Measurements from ENCODE around the gene PDYN.

Gene PDYN

DNA sequence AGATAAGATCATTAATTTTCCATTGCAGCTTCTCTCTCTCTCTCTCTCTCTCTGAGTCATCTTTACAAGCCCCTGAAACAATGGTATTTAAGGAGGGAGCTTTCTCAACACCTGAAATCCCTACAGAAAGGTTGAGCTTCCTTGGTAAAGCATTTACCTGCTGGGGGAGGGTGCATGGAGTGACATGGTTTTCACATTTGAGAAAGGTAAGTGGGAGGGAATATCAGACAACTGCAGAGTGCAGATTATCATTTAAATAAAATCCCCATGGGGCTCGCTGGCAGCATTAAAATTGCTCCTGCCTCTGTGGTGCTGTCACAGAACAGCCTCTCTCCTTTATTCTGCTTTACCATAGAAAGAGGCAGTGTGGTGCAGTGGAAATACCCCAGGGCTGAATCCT, 10.3 kb upstream of the PDYN start:
- peak; percentile 5 for DNase-seq (ENCODE audit: low spot score)
- no peak overlapping the region for H3K27ac ChIP-seq
- no peak overlapping the region for H3K4me3 ChIP-seq
- no peak for TF ChIP-seq CTCF (IDR thresholded peaks at IDR 0.05)

DNA sequence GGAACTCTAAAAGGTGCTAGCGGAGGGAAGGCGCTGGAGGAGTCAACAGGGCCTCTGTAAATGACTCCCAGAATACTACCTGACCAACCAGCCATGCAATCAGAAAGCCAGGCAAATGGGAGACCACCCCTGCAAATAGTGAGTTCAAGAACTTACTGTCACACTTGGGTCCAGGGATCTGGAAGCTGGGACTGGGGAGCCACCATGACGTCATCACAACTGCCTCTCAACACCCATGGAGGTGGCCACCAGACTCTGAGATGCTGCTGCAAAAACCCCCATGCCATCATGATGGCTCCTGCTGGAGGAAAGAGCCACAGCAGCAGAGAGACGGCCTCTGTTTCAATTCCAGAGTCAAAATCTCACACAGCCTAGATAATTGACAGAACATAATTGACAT, 8.5 kb upstream of the PDYN start:
- Histone ChIP-seq H3K27ac (no peak overlapping the region), H3K4me3 (no peak overlapping the region)
- DNase-seq (ENCODE audit: low spot score): peak; percentile 56
- TF ChIP-seq CTCF (IDR thresholded peaks at IDR 0.05): no peak

DNA sequence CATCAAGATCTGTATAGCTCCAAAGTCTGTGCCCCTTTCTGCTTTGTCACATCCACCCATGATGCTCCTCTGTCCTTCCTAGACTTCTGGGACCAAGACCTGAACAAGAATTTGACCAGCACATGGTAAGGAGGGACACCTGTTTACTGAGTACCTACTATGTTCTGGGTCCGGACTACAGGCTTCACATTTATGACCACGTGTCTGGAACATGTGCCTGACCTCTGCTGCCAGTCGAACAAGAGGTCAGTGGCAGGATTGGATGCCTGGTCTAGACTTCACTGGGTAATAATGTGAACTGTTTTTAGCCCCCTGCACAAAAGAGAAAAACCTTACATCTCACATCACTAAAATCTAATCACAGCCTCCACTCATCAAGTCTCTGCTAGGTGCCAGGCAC, 7.3 kb upstream of the PDYN start:
- no peak for TF ChIP-seq CTCF (IDR thresholded peaks at IDR 0.05)
- DNase-seq (ENCODE audit: low spot score): peak; percentile 47
- no peak overlapping the region for H3K27ac ChIP-seq
- H3K4me3 ChIP-seq: no peak overlapping the region

DNA sequence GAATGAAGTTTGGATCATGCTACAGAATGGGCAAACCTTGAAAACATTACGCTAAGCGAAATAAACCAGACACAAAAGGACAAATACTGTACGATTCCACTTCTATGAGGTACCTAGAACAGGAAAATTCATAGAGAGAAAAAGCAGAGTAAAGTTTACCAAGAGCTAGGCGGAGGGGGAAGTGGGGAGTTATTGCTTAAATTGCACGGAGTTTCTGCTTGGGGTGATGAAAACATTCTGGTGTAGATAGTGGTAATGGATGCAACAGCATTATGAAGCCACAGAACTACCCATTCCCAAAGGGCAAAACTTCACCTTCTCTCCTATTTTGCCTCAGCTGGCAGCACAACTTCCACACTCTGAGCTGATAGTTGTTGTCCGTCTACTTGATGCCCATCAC, 6.4 kb upstream of the PDYN start:
- no peak for TF ChIP-seq CTCF (IDR thresholded peaks at IDR 0.05)

GRCh38 chr20:1998715-1999114, 4.9 kb upstream of the PDYN start:
- DNase-seq (ENCODE audit: low spot score): no peak
- no peak for TF ChIP-seq CTCF (IDR thresholded peaks at IDR 0.05)
- H3K27ac ChIP-seq: no peak overlapping the region
- no peak overlapping the region for H3K4me3 ChIP-seq

More for the DNA sequence above, 6.4 kb upstream of the PDYN start:
- Histone ChIP-seq H3K27ac (no peak overlapping the region), H3K4me3 (no peak overlapping the region)
- no peak for DNase-seq (ENCODE audit: low spot score)

- no peak for DNase-seq (ENCODE audit: low spot score)
- no peak overlapping the region for H3K4me3 ChIP-seq
- no peak overlapping the region for H3K27ac ChIP-seq
- no peak for TF ChIP-seq CTCF (IDR thresholded peaks at IDR 0.05)
Measured at GRCh38 chr20:1998193-1998520, 4.3 kb upstream of the PDYN start.

- no peak overlapping the region for H3K4me3 ChIP-seq
- no peak overlapping the region for H3K27ac ChIP-seq
- no peak for TF ChIP-seq CTCF (IDR thresholded peaks at IDR 0.05)
- DNase-seq (ENCODE audit: low spot score): peak; percentile 43
Measured at GRCh38 chr20:1997483-1998192, 3.8 kb upstream of the PDYN start.

Measured in coronary artery (tissue), 2 donors.